ENCODE measurements around the gene FAHD1. TPM values are rescaled to one million over a fixed set of nuclear protein-coding genes. Genes with fewer than 3 reads are reported as not detected.

Gene FAHD1
- total RNA-seq, 2 donors from 2014 or later = 6.1 to 7.9 TPM

DNA sequence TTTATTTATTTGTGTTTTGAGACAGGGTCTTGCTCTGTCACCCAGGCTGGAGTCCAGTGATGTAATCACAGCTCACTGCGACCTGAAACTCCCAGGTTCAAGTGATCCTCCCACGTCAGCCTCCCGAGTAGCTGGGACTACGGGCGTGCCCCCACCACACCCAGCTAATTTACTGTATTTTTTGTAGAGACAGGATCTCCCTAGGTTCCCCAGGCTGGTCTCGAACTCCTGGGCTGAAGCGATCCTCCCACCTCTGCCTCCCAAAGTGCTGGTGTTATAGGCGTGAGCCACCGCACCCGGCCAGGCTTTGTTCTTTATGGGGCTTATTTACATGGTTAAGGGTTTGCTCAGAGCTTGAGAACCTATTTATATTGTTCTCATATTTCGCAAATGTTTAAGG lies 50.8 kb downstream of the FAHD1 start:
- H3K27me3 Mint-ChIP-seq = peaks cover 22% of the 10 kb centered on the region
- H3K27ac Mint-ChIP-seq = no peak overlapping the region
- H3K4me1 Mint-ChIP-seq = no peaks in the 10 kb centered on the region
- H3K4me3 Mint-ChIP-seq = no peak overlapping the region
- no peaks in the 10 kb centered on the region for H3K9me3 ChIP-seq (ENCODE audit: control insufficient read depth, low read length, poor library complexity, severe bottlenecking)
- DNase-seq (no peak), ATAC-seq (no peak)
- H3K36me3 Mint-ChIP-seq (ENCODE audit: low read depth) = peaks cover 2% of the 10 kb centered on the region

- Mint-ChIP-seq H3K4me1 (no peaks in the 10 kb centered on the region), H3K36me3 (ENCODE audit: low read depth) (peaks cover 2% of the 10 kb centered on the region), H3K4me3 (no peak overlapping the region), H3K27ac (no peak overlapping the region), H3K27me3 (peaks cover 22% of the 10 kb centered on the region)
- no peaks in the 10 kb centered on the region for H3K9me3 ChIP-seq (ENCODE audit: control insufficient read depth, low read length, poor library complexity, severe bottlenecking)
- ATAC-seq (no peak), DNase-seq (no peak)
These were observed 51.2 kb downstream of the FAHD1 start for GRCh38 chr16:1878256-1878655.

Other genes with a start within 250 kb of the FAHD1 start
- gene IFT140, start 215.1 kb upstream of the FAHD1 start, total RNA-seq = 1 to 10 TPM; 5.5 to 7.9 TPM
- gene CRAMP1, start 214.8 kb upstream of the FAHD1 start, total RNA-seq = 10 to 100 TPM; 22.8 to 28.6 TPM
- 10 to 100 TPM; 11.6 to 14.4 TPM for gene JPT2, start 148.9 kb upstream of the FAHD1 start, total RNA-seq
- gene MAPK8IP3, start 121.0 kb upstream of the FAHD1 start, total RNA-seq = 100 to 1,000 TPM; 221 to 247 TPM
- gene NME3, start 55.7 kb upstream of the FAHD1 start, total RNA-seq = 10 to 100 TPM; 54.0 to 61.9 TPM
- gene EME2, start 54.4 kb upstream of the FAHD1 start, total RNA-seq = 10 to 100 TPM; 30.6 to 30.8 TPM
- gene MRPS34, start 54.1 kb upstream of the FAHD1 start, total RNA-seq = 10 to 100 TPM; 45.1 to 57.5 TPM
- gene SPSB3, start 44.6 kb upstream of the FAHD1 start, total RNA-seq = 100 to 1,000 TPM in 1 of 2 donors, 10 to 100 TPM in 1; 92.2 to 101 TPM
- 10 to 100 TPM; 41.7 to 44.9 TPM for gene NUBP2, start 44.2 kb upstream of the FAHD1 start, total RNA-seq
- gene IGFALS, start 33.5 kb upstream of the FAHD1 start, total RNA-seq = under 1 TPM; 0.25 to 0.55 TPM
- 10 to 100 TPM; 35.8 to 37.9 TPM for gene HAGH, start 381 bp upstream of the FAHD1 start, total RNA-seq
- gene MEIOB, start 45.0 kb downstream of the FAHD1 start, total RNA-seq = not detected
- not detected for gene HS3ST6, start 91.2 kb downstream of the FAHD1 start, total RNA-seq
- gene MSRB1, start 116.0 kb downstream of the FAHD1 start, total RNA-seq = 1 to 10 TPM; 3.8 to 4.9 TPM
- not detected for gene RPL3L, start 127.5 kb downstream of the FAHD1 start, total RNA-seq
- 10 to 100 TPM; 57.7 to 58.1 TPM for gene NDUFB10, start 132.3 kb downstream of the FAHD1 start, total RNA-seq
- gene RPS2, start 137.6 kb downstream of the FAHD1 start, total RNA-seq = 1,000 to 10,000 TPM; 3,200 to 3,361 TPM
- gene RNF151, start 139.7 kb downstream of the FAHD1 start, total RNA-seq = not detected
- 10 to 100 TPM; 19.5 to 20.8 TPM for gene TBL3, start 144.8 kb downstream of the FAHD1 start, total RNA-seq
- gene NOXO1, start 154.3 kb downstream of the FAHD1 start, total RNA-seq = under 1 TPM; 0.40 to 0.78 TPM
- 10 to 100 TPM; 16.2 to 22.1 TPM for gene GFER, start 157.0 kb downstream of the FAHD1 start, total RNA-seq
- 1 to 10 TPM; 7.3 to 8.1 TPM for gene SYNGR3, start 162.8 kb downstream of the FAHD1 start, total RNA-seq
- gene ZNF598, start 182.6 kb downstream of the FAHD1 start, total RNA-seq = 10 to 100 TPM; 45.2 to 46.7 TPM
- 1 to 10 TPM in 1 of 2 donors, not detected in 1; 2.0 TPM for gene NPW, start 192.6 kb downstream of the FAHD1 start, total RNA-seq
- gene NHERF2, start 199.7 kb downstream of the FAHD1 start, total RNA-seq = 1 to 10 TPM; 2.2 to 3.9 TPM
- 1 to 10 TPM; 6.7 to 6.8 TPM for gene NTHL1, start 220.6 kb downstream of the FAHD1 start, total RNA-seq
- gene TSC2, start 220.8 kb downstream of the FAHD1 start, total RNA-seq = 100 to 1,000 TPM; 123 TPM